DOHH2 (cell line): ENCODE data around the gene TPD52L2.

Experiments
- H3F3A ChIP-seq: fragments of 200-600 bp; sonication (generic), shearing (Covaris generic); 2 replicates; pipeline ENCODE4 v1.6.0; 2016; ENCODE audit warnings: antibody characterized with exemption, mild to moderate bottlenecking; ENCODE audit not compliant: control insufficient read depth, insufficient read depth
- H3K27ac ChIP-seq: fragments of 200-600 bp; sonication (generic); 2 replicates; pipeline ENCODE4 v1.5.1; 2014; ENCODE audit warnings: low read depth, mild to moderate bottlenecking, low read length, moderate library complexity
- H3K27me3 ChIP-seq: fragments of 200-600 bp; sonication (generic); 2 replicates; pipeline ENCODE4 v1.6.1; 2014; ENCODE audit warnings: mild to moderate bottlenecking, low read length, mixed read lengths; ENCODE audit not compliant: control insufficient read depth
- H3K36me3 ChIP-seq: fragments of 200-600 bp; sonication (generic); 2 replicates; pipeline ENCODE4 v1.6.1; 2014; ENCODE audit warnings: mild to moderate bottlenecking, low read length, moderate library complexity, mixed read lengths; ENCODE audit not compliant: control insufficient read depth
- H3K4me1 ChIP-seq: fragments of 200-600 bp; sonication (generic); 2 replicates; pipeline ENCODE4 v1.6.1; 2014; ENCODE audit warnings: mild to moderate bottlenecking, low read length, mixed read lengths; ENCODE audit not compliant: control insufficient read depth
- H3K4me2 ChIP-seq: fragments of 200-600 bp; sonication (generic); 2 replicates; pipeline ENCODE4 v1.6.0; 2014; ENCODE audit warnings: mild to moderate bottlenecking, low read length, moderate library complexity
- H3K4me3 ChIP-seq: fragments of 200-600 bp; sonication (generic); 2 replicates; pipeline ENCODE4 v1.5.1; 2014; ENCODE audit warnings: mild to moderate bottlenecking, low read length, mixed read lengths
- H3K79me2 ChIP-seq: fragments of 200-600 bp; sonication (generic); 2 replicates; pipeline ENCODE4 v1.6.1; 2014; ENCODE audit warnings: mild to moderate bottlenecking, low read length, mixed read lengths; ENCODE audit not compliant: control insufficient read depth
- H3K9me2 ChIP-seq: fragments of 200-600 bp; sonication (generic); replicated peaks from 2 replicates; pipeline ENCODE4 v1.6.1; 2014; ENCODE audit warnings: mild to moderate bottlenecking, low read length, mixed read lengths; ENCODE audit not compliant: control insufficient read depth
- H3K9me3 ChIP-seq: fragments of 200-600 bp; sonication (generic); 2 replicates; pipeline ENCODE4 v1.6.1; 2014; ENCODE audit warnings: antibody characterized with exemption, low read length, mixed read lengths; ENCODE audit not compliant: control insufficient read depth, insufficient read depth
- H4K20me1 ChIP-seq: fragments of 200-600 bp; sonication (generic); 2 replicates; pipeline ENCODE4 v1.6.0; 2014; ENCODE audit warnings: low read depth, mild to moderate bottlenecking, antibody characterized with exemption, low read length, moderate library complexity; ENCODE audit not compliant: control insufficient read depth, insufficient read depth
- CTCF ChIP-seq: fragments of 200-600 bp; sonication (generic); IDR thresholded peaks from one replicate; pipeline ENCODE4 v1.5.1; 2014; ENCODE audit warnings: antibody characterized with exemption, mild to moderate bottlenecking, low read depth, low read length; ENCODE audit not compliant: poor library complexity, severe bottlenecking
- EZH2phosphoT487 ChIP-seq: fragments of 200-600 bp; sonication (generic); IDR thresholded peaks from 2 replicates; pipeline ENCODE4 v1.6.1; 2017; ENCODE audit warnings: borderline replicate concordance, mild to moderate bottlenecking, antibody characterized with exemption, low read length, moderate library complexity, mixed read lengths

TPD52L2 gene

DNA sequence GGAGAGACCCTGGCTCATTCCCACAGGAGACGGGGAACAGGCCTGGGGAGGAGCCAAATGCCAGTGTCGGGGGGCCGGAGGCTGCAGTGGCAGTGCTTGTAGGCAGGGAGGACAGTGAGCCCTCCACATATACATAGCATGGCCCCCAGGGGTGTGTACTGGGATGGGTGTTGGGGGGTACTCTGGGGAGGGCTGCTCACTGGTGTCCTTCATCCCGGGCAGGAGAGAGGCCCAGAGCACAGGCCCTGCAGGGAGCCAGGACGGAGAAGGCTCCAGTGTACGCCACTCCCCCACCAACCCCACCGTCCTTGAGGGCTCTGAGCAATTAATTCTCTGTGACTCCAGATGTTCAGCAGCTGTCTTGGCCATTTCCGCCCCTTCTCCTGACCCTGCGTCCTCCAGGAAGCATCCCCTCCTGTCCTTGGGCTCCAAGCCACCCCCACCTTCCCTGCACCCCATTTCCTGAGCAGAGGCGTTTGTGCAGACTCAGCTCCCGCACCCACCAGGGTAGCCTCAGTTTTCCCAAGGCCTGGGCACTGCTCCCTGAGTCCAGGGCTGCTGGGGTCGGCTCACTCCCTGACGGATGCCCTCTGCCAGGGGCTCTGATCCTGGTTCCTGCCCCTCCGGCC lies 7.2 kb upstream of the TPD52L2 start:
- Histone ChIP-seq H3K4me1 (peaks cover 12% of the 10 kb centered on the region), H3K27ac (no peak overlapping the region), H3K4me3 (no peak overlapping the region), H3K79me2 (no peaks in the 10 kb centered on the region; the same call in 1 of the 2 replicates), H4K20me1 (no peaks in the 10 kb centered on the region; the same call in 1 of the 2 replicates), H3F3A (no peaks in the 10 kb centered on the region), H3K27me3 (no peaks in the 10 kb centered on the region), H3K4me2 (no peak overlapping the region), H3K9me3 (no peaks in the 10 kb centered on the region), H3K36me3 (peaks cover 8% of the 10 kb centered on the region; the same call in 1 of the 2 replicates), H3K9me2 (no peaks in the 10 kb centered on the region)
- no peak for TF ChIP-seq EZH2phosphoT487
- TF ChIP-seq CTCF, result no peak

DNA sequence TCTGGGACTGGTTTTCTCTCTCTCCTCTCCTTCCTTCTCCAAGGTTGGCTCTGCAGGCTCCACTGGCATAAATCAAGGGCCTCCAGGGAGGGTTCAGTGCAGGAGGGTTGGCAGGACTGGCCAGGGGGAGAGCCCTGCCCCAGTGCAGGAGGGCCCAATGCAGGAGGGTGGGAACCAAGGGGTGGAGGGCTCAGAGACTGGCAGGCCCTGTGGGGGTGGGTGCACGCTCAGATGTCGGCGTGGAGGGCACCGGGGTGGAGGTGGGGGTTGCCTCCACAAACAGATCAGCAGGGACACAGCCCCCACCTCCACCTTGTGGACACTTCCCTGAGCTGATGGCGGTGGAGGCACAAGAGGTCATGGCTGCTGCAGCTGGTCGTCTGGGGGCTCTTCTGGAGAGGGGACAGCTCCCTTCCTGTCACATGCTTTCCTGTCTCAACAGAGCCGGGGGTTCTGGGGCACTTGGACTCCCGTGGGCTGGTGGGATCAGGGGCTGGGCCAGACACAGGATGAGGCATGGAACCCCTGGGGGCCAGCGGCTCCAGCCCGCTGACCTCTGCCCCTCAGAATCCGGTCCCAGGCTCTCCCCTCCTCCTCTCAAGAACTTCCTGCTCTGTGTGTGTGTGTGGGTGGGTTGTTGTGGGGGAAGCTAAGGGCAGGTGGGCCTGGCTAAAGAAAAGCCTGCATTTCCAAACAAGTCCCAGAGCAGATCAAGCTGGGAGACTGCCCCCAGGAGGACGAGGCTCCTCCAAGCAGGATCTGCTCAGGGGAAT lies 6.5 kb upstream of the TPD52L2 start:
- Histone ChIP-seq H3K9me2 (no peaks in the 10 kb centered on the region), H3K36me3 (peaks cover 14% of the 10 kb centered on the region), H4K20me1 (peaks cover 3% of the 10 kb centered on the region; the same call in 1 of the 2 replicates), H3K4me2 (0 out of 2 replicates have a peak overlapping the region, but pooled peaks have one; percentile 10), H3K9me3 (no peaks in the 10 kb centered on the region), H3K27me3 (no peaks in the 10 kb centered on the region), H3K4me1 (peaks cover 17% of the 10 kb centered on the region), H3K4me3 (no peak overlapping the region), H3K79me2 (peaks cover 6% of the 10 kb centered on the region), H3F3A (no peaks in the 10 kb centered on the region), H3K27ac (no peak overlapping the region)
- no peak for TF ChIP-seq CTCF
- TF ChIP-seq EZH2phosphoT487, result no peak

DNA sequence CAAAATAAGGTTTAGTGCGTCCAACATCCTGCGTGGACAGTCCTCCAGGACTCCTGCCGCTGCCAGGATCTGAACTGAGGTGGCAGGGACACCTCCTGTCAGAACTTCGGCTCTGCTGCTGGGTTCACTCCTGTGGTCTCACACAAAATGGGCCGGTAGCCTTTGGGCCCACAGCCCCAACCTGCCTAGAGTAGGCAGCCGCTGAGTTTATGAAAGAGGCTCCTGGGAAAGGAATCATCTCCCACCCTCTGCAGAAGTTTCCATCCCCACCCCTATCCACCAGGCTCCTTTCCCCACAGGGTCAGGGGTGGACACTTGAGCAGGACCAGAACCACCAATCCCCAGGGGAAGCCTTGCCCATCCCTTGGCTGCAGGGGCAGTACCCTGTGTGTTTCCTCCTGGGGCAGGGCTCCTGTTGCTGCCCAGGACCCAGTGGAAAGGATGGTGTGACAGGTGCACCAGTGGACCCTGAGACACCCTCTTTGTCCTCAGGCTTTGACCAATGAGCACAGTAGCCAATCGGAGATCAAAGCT lies 5.8 kb upstream of the TPD52L2 start:
- H3K27ac ChIP-seq, result no peak overlapping the region

More for the DNA sequence above, 5.8 kb upstream of the TPD52L2 start:
- Histone ChIP-seq H3K36me3 (peaks cover 19% of the 10 kb centered on the region), H3K4me2 (0 out of 2 replicates have a peak overlapping the region, but pooled peaks have one; percentile 10), H3K9me3 (no peaks in the 10 kb centered on the region), H3K9me2 (no peaks in the 10 kb centered on the region), H4K20me1 (peaks cover 3% of the 10 kb centered on the region; the same call in 1 of the 2 replicates), H3K27me3 (no peaks in the 10 kb centered on the region), H3K79me2 (peaks cover 11% of the 10 kb centered on the region), H3F3A (no peaks in the 10 kb centered on the region), H3K4me3 (no peak overlapping the region), H3K4me1 (peaks cover 22% of the 10 kb centered on the region)
- TF ChIP-seq CTCF (no peak), EZH2phosphoT487 (no peak)
